GM12892 (cell line): Measurements from ENCODE around the gene ELAC2. TPM values are rescaled to one million over a fixed set of nuclear protein-coding genes. Genes with fewer than 3 reads are reported as not detected.

Experiments used
- DNase-seq: peaks from one replicate; pipeline ENCODE4 v3.0.0; 2011; ENCODE audit not compliant: insufficient read length
- FAIRE-seq: peaks from 2 replicates; lab custom pipeline; 2011; peaks lifted over from hg19 to GRCh38; lab: Jason Lieb, UNC
- POLR2A ChIP-seq: IDR thresholded peaks from 2 replicates; pipeline ENCODE4 v1.6.1; 2011; ENCODE audit warnings: low read depth, low read length, control low read depth
- POLR2AphosphoS5 ChIP-seq: IDR thresholded peaks from 2 replicates; pipeline ENCODE4 v1.6.1; 2011; ENCODE audit warnings: low read depth, low read length, control low read depth
- TAF1 ChIP-seq: IDR thresholded peaks from 2 replicates; pipeline ENCODE4 v1.6.1; 2011; ENCODE audit warnings: low read depth, mild to moderate bottlenecking, control low read depth, low read length, borderline replicate concordance
- polyA plus RNA-seq: library from polyadenylated mRNA; unstranded; fragments of >200 nt; gene quantifications from one replicate; pipeline ENCODE4 v1.2.1, GENCODE V29; 2012; ENCODE audit warnings: missing spikeins, inconsistent platforms; ENCODE audit not compliant: missing spikeins

The ELAC2 gene
- 42.3 TPM for polyA plus RNA-seq

GRCh38 chr17:13017655-13018459 lies at the start of gene ELAC2:
TSS of gene ELAC2 (minus strand) at chr17:13018027. CDS start at chr17:13017947, 80 bp downstream.
- FAIRE-seq (peak; percentile 97), DNase-seq (peak; percentile 95)
- TF ChIP-seq TAF1 (peak; percentile 88), POLR2A (peak; percentile 97), POLR2AphosphoS5 (peak; percentile 94)

- FAIRE-seq (no peak), DNase-seq (no peak)
- TF ChIP-seq POLR2AphosphoS5 (no peak), POLR2A (no peak), TAF1 (no peak)
Measured at GRCh38 chr17:13065032-13065431, 47.2 kb upstream of the ELAC2 start.

GRCh38 chr17:13055131-13055530 lies 37.3 kb upstream of the ELAC2 start:
- no peak for TF ChIP-seq POLR2AphosphoS5
- TF ChIP-seq TAF1: no peak
- no peak for TF ChIP-seq POLR2A
- no peak for FAIRE-seq

DNA sequence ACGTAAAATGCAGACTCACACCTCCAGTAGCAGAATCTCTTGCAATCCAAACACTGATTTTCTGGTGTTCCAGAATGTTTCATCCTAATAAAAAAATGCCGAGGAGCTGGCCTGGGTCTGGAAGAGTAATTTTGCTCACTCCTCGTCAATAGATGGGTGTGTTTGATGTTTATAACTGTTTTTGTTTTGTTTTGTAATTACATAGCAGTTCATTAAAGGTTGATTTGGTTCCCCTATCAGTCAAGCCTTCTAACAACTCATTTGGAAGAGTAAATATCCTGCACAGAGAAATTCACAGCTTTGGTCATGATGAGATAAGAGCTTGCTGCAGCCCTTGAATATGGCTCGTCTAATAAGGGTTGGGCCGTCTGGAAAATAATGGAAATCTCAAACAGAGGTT lies 36.8 kb upstream of the ELAC2 start:
- no peak for DNase-seq
- FAIRE-seq: no peak
- no peak for TF ChIP-seq POLR2A
- TF ChIP-seq POLR2AphosphoS5: no peak

More at GRCh38 chr17:13055131-13055530, 37.3 kb upstream of the ELAC2 start:
- DNase-seq: no peak

- no peak for FAIRE-seq
- TF ChIP-seq POLR2AphosphoS5: no peak
Measured at GRCh38 chr17:13051915-13052314, 34.1 kb upstream of the ELAC2 start.

GRCh38 chr17:13047011-13047606 lies 29.3 kb upstream of the ELAC2 start:
- no peak for DNase-seq
- FAIRE-seq: no peak
- TF ChIP-seq POLR2A: no peak
- TF ChIP-seq TAF1: no peak
- TF ChIP-seq POLR2AphosphoS5: no peak

More at GRCh38 chr17:13051915-13052314, 34.1 kb upstream of the ELAC2 start:
- no peak for DNase-seq

GRCh38 chr17:13046361-13046760 lies 28.5 kb upstream of the ELAC2 start:
- no peak for DNase-seq
- no peak for FAIRE-seq
- no peak for TF ChIP-seq POLR2A
- no peak for TF ChIP-seq TAF1
- TF ChIP-seq POLR2AphosphoS5: no peak

- DNase-seq (no peak), FAIRE-seq (no peak)
- TF ChIP-seq POLR2A (no peak), POLR2AphosphoS5 (no peak), TAF1 (no peak)
Measured at GRCh38 chr17:13044572-13045065, 26.8 kb upstream of the ELAC2 start.

- TF ChIP-seq TAF1: no peak
- no peak for TF ChIP-seq POLR2AphosphoS5
- no peak for TF ChIP-seq POLR2A
- FAIRE-seq (no peak), DNase-seq (no peak)
Measured at GRCh38 chr17:13038931-13039665, 21.3 kb upstream of the ELAC2 start.

- no peak for FAIRE-seq
- DNase-seq: no peak
Measured at GRCh38 chr17:13036751-13037150, 18.9 kb upstream of the ELAC2 start.

GRCh38 chr17:13035420-13035819 lies 17.6 kb upstream of the ELAC2 start:
- no peak for DNase-seq
- TF ChIP-seq POLR2A: no peak
- no peak for TF ChIP-seq POLR2AphosphoS5
- TF ChIP-seq TAF1: no peak
- no peak for FAIRE-seq

More at GRCh38 chr17:13036751-13037150, 18.9 kb upstream of the ELAC2 start:
- TF ChIP-seq TAF1 (no peak), POLR2A (no peak), POLR2AphosphoS5 (no peak)
